ENCODE results near the gene FRS2.

FRS2 gene

GRCh38 chr12:69501154-69501895 is 31.1 kb downstream of the FRS2 start:
- no peak for DNase-seq (ENCODE audit: low spot score)

GRCh38 chr12:69502345-69503081 is 32.3 kb downstream of the FRS2 start:
- DNase-seq (ENCODE audit: low spot score), result no peak

DNA sequence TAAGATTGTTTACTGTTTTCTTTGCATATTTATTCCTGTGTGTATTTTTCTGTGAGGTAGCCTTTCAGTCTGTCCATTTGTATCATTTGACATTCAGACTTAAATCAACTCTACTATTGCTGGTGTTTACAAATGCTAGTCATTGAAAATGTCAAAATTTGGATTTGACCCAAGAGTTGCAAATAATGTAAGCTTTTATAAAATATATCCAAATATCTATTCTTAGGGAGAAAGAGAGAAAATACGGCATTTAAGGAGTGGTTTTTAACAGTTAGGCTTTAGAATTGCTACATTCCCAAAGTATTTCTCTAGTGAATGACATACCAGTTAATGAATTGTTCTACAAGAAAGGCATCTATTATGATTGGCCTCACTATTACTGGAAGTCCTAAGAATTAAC is 37.9 kb downstream of the FRS2 start:
- no peak for DNase-seq (ENCODE audit: low spot score)

- DNase-seq (ENCODE audit: low spot score), result no peak
Observed at GRCh38 chr12:69508621-69509020, 38.4 kb downstream of the FRS2 start.

- DNase-seq (ENCODE audit: low spot score), result no peak
Observed at GRCh38 chr12:69509308-69509736, 39.1 kb downstream of the FRS2 start.

GRCh38 chr12:69509904-69510827 is 40.0 kb downstream of the FRS2 start:
- no peak for DNase-seq (ENCODE audit: low spot score)

GRCh38 chr12:69511016-69511415 is 40.8 kb downstream of the FRS2 start:
- no peak for DNase-seq (ENCODE audit: low spot score)

DNA sequence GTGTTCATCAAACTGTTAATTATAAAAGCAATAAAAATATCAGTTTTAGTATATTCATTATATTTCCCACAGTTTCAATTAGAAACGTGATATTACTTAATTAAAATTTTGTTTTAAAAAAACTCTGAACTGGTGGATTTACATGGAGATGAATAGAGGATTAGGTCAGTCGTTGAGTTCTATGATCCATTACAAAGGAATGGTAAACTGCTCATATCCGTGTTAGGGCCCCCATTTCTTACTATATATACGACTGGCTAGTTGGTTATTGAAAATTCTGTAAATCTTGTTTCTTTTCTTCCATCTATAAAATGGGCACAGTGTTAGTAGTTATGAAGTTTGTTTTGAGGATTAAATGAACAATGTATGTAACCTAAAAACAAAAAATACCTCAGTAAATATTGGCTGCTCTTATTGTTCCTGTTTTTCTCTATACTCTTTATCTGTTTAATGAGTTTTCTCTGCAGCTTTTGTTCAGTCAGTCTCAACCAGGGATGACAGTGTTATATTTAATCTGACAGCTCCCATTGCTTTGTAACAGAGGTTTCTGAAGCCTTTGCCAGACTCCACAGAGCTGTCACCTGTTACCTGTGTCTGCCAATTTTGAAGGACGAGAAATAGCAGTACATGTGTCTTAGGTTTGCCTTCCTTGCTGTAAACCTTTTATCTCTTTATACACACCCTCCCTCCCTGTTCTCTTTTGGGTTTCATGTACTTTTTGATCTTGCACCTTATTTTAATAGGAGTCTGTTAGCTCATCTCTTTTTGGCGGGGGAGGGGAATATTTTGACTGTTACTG is 41.5 kb downstream of the FRS2 start:
- DNase-seq (ENCODE audit: low spot score), result no peak

GRCh38 chr12:69512820-69513219 is 42.6 kb downstream of the FRS2 start:
- DNase-seq (ENCODE audit: low spot score), result no peak

GRCh38 chr12:69513297-69513696 is 43.1 kb downstream of the FRS2 start:
- no peak for DNase-seq (ENCODE audit: low spot score)

- DNase-seq (ENCODE audit: low spot score), result no peak
Observed at GRCh38 chr12:69514111-69514510, 43.9 kb downstream of the FRS2 start.

DNA sequence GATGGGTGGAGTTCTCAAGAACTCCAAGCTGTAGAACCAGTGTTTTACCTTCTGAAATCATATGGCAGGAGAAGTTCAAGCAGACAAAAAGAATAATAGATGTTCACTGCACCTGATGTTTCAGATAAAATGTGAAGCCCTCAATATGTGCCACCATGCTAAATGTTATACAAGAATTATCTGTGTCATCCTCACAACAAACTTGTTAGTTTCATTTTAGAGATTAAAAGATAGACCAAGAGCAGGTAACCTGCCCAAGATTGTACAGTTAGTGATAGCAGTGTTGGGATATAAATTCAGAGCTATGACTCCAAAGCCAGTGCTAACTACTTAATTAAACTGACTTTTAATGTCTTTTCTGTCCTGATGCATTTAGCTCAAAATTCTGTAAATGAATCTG is 44.7 kb downstream of the FRS2 start:
- no peak for DNase-seq (ENCODE audit: low spot score)

DNA sequence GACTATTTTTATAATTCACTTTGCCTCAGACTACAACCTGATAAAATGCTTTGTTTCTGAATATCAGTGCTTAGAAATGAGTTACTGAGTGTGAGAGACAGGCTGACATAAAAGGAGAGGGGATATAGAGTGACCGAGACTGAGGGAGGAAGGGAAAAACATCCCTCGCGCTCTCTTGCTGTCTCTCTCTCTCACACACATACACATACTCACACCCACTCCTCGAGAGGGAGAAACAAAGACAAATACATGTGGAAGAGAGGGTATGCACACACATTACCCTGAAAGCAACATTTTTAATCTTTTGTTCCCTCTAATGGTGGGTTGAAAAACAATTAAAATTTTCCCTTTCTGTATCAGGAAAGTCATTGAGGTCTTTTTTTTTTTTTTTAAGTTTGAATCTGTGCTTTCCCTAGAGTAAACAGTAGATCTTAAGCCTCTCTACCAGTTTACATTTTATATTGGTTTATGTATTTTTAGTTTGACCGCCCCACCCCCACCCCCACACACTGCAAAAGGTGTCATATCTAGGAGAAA is 45.3 kb downstream of the FRS2 start:
- no peak for DNase-seq (ENCODE audit: low spot score)

DNA sequence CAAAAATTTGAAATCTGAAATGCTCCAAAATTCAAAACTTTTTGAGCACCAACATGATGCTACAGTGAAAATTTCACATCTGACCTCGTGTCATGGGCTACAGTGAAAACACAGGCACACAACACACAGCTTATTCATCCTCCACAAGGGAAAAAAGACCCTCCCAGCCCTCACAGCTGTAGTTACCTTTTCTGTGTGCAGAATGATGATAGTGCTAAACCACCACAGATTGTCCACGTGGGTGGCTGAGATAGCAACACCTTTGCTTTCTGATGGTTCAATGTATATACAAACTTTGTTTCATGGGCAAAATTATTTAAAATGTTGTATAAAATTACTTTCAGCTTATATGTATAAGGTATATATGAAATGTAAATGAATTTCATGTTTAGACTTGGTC is 46.8 kb downstream of the FRS2 start:
- no peak for DNase-seq (ENCODE audit: low spot score)

DNA sequence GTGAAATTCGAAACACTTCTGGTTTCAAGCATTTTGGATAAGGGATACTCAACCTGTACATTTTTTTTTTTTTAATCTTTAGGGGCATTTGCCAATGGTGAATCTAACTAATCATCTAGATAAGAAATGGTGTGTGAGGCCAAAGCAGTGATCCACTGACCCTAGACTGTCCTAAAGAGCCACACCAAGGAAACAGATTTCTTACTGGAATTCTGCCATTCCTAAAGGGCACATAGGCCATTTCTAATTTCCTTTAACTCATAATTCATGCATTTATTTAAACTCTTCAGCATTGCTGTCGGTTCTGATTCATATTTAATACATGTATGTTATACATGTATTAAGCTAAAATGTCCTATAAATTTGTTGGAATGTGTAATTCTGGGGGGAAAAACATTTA is 47.2 kb downstream of the FRS2 start:
- DNase-seq (ENCODE audit: low spot score), result no peak

DNA sequence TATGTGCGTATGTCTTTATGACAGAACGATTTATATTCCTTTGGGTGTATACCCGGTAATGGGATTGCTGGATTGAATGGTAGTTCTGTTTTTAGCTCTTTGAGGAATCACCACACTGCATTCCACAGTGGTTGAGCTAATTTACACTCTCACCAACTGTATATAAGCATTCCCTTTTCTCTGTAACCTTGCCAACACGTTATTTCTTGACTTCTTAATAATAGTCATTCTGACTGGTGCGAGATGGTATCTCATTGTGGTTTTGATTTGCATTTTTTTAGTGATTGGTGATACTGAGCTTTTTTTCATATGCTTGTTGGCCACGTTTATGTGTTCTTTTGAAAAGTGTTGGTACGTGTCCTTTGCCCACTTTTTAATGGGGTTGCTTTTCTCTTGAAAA is 49.7 kb downstream of the FRS2 start:
- DNase-seq (ENCODE audit: low spot score), result no peak

DNA sequence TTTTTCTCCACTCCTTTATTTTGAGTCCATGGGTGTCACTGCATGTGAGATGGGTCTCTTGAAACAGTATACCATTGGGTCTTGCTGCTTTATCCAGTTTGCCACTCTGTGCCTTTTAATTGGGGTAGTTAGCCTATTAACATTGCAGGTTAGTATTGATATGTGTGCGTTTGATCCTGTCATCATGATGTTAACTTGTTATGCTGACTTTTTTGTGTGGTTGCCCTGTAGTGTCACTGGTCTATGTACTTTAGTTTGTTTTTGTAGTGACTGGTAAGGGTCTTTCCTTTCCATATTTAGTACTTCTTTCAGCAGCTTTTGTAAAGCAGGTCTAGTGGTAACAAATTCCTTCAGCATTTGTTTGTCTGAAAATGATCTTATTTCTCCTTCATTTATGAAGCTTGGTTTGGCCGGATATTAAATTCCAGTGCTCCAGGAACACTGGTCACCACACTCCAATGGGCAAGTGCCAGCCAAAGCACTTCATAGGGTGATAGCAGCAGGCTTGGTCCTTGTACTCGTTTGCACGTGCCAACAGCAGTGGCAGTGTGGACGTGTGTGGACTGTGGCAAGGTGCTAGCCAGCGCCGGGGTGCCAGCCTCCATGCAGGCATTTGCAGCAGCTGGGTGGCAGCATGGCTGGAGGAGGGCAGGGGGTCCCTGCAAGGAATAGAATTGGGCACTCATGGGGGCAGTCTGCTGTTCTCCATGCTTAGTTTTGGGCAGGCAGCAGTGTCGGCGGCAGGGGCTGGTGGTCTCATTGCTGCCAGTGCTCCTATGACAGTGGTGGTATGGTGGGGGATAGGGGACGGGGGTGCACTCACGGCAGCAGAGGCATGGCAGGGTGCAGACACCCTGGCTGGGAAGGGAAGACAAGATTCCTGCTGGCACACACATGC is 53.5 kb downstream of the FRS2 start:
- no peak for DNase-seq (ENCODE audit: low spot score)

DNA sequence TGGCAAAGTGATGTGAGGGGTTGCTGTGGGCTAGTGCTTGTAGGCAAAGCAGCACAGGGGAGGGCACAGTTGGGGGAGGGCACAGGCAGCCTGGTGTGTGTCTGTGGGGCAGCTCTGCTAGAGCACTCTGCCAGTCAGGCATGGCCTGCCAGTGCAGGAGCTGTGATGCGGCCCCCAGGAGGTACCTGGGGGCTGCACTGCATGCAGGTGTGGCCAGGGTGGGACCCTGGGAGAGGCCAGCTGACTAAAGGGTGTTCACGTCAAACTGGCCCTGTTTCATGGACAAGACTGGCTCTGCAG is 54.1 kb downstream of the FRS2 start:
- DNase-seq (ENCODE audit: low spot score), result no peak

DNA sequence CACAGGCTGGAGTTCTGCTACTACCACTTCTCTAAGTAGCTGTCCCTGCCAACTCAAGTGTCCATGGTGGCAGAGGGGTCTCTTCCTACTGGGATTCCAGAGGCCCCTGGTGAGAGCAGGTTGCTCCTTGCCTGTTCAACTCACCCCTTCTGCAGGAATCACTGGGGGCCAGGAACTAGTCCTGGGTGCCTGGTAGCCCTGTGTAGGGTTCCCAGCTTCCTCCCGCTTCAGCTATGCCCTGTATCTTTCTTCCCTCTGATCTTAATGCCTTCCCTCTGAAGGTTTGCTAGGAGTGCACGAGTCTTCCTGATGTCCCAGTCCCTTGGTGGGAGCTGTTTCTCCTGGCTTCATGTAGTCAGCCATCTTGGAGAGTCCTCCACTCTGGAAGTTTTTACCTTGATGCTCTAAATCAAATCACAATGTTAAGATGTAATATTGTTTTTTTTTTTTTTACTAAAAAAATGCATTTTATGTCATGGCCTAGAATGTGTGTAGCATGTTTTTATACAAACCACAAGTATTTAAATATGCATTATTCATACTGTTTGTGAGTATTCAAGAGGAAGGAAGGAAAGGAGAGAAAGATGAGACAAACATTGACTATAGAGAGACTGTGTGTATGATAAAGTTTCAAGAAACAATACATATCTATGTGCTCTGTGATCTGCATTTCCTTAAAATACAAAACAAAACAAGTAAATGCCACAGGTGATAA is 54.7 kb downstream of the FRS2 start:
- no peak for DNase-seq (ENCODE audit: low spot score)

All from HuH-7.5 (cell line).